DND-41 (cell line): Measurements from ENCODE around the gene DTL.
A peak's percentile ranks its signal among the peaks of the same experiment; 100 is the strongest.

ENCODE experiments used
- ATAC-seq: fragments of 200-7000 bp; cut with Tn5 transposase; 3 replicates; pipeline ENCODE4 v1.9.1; 2021; ENCODE audit warnings: low read depth; ENCODE audit not compliant: insufficient read depth
- DNase-seq: peaks from one replicate; pipeline ENCODE4 v3.0.0-alpha.2; 2020
- H2AFZ ChIP-seq: 2 replicates; pipeline ENCODE4 v1.6.0; 2012; ENCODE audit warnings: low read depth, low read length
- H3K27ac ChIP-seq: 2 replicates; pipeline ENCODE4 v1.5.1; 2012; ENCODE audit warnings: low read length, inconsistent platforms
- H3K27me3 ChIP-seq: fragments of 200-600 bp; sonication (generic); 2 replicates; pipeline ENCODE4 v1.6.0; 2012; ENCODE audit warnings: low read length, mild to moderate bottlenecking, inconsistent platforms; ENCODE audit not compliant: insufficient read depth, poor library complexity
- H3K36me3 ChIP-seq: 2 replicates; pipeline ENCODE4 v1.5.1; 2012; ENCODE audit warnings: low read length, inconsistent platforms; ENCODE audit not compliant: insufficient read depth
- H3K4me1 ChIP-seq: 2 replicates; pipeline ENCODE4 v1.5.1; 2012; ENCODE audit warnings: mild to moderate bottlenecking, low read length; ENCODE audit not compliant: insufficient read depth
- H3K4me2 ChIP-seq: 2 replicates; pipeline ENCODE4 v1.6.0; 2012; ENCODE audit warnings: mild to moderate bottlenecking, moderate library complexity, low read length, inconsistent platforms; ENCODE audit not compliant: insufficient read depth
- H3K4me3 ChIP-seq, 2 experiments: fragments of 200-600 bp in 1 of 2; shearing (Covaris generic) in 1 of 2; 2 replicates each; pipeline ENCODE4 v1.5.1; 2012 to 2016; ENCODE audit warnings: inconsistent platforms in 2 of 2, low read length in 2 of 2, mild to moderate bottlenecking in 2 of 2, low read depth in 1 of 2, moderate library complexity in 1 of 2
- H3K79me2 ChIP-seq: 2 replicates; pipeline ENCODE4 v1.6.0; 2012; ENCODE audit warnings: low read length, inconsistent platforms; ENCODE audit not compliant: insufficient read depth
- H3K9ac ChIP-seq: 2 replicates; pipeline ENCODE4 v1.6.0; 2012; ENCODE audit warnings: low read depth, mild to moderate bottlenecking, inconsistent platforms, low read length, moderate library complexity
- H3K9me3 ChIP-seq: 2 replicates; pipeline ENCODE4 v1.5.1; 2012; ENCODE audit warnings: low read length, moderate library complexity, mild to moderate bottlenecking, inconsistent platforms; ENCODE audit not compliant: insufficient read depth, severe bottlenecking
- H4K20me1 ChIP-seq: 2 replicates; pipeline ENCODE4 v1.6.0; 2012; ENCODE audit warnings: low read length; ENCODE audit not compliant: insufficient read depth
- EZH2 ChIP-seq: IDR thresholded peaks from 3 replicates; pipeline ENCODE4 v1.6.1; 2012; ENCODE audit warnings: borderline replicate concordance, low read depth, mild to moderate bottlenecking, moderate library complexity, low read length, inconsistent platforms; ENCODE audit not compliant: severe bottlenecking
- TF ChIP-seq, protein P1 (sequence below): IDR thresholded peaks from 2 replicates; pipeline ENCODE4 v1.5.1; 2012; ENCODE audit warnings: borderline replicate concordance, low read length, moderate library complexity, mild to moderate bottlenecking; ENCODE audit not compliant: poor library complexity, severe bottlenecking; ENCODE audit errors: extremely low read depth

Gene DTL

DNA sequence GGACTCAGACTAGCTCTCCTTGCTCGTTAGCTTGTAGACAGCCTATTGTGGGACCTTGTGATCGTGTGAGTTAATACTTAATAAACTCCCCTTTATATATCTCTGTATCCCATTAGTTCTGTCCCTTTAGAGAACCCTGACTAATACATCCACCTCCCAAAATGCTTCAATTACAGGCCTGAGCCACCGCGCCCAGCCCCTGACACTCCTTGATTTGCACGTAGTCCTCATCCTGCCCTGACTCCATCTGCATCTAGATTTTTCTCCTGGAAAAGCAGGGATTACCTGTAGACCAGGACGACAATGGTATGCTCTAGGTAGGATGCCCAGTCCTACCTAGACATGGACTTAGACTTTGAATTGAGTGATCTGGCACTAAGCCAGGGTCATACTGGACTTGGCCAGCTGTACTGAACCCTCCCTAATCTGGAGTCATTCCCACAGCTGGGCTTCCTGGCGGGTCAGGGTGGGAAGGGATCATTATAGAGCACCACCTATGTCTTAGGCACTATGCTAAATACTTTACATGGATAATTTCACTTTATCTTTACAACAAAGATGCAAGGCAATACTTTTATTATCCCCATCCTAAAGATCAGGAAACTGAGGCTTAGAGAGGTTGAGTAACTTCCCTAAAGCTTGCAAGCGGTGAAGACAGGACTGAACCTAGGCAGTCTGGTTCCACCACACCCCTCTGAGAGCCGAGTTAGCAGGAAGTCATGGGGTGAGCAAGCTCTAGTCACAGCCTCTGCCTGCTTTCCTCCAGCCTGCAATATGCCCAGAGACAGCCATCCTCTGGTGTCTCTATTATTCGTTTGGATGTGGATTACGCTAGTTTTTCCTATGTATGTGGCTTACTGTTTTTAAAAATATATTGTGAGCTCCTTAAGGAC lies 89.4 kb downstream of the DTL start:
- DNase-seq (no peak), ATAC-seq (peak; percentile 60; the same call in 2 of the 3 replicates)
- Histone ChIP-seq H3K27ac (peak overlapping the region; percentile 16; the same call in 1 of the 2 replicates), H3K27me3 (no peaks in the 10 kb centered on the region), H3K9me3 (no peaks in the 10 kb centered on the region), H2AFZ (no peak overlapping the region), H3K9ac (no peak overlapping the region), H3K36me3 (peaks cover 53% of the 10 kb centered on the region), H4K20me1 (peaks cover 6% of the 10 kb centered on the region; the same call in 1 of the 2 replicates), H3K4me3 (no peak overlapping the region), H3K79me2 (no peaks in the 10 kb centered on the region), H3K4me2 (no peak overlapping the region), H3K4me1 (no peaks in the 10 kb centered on the region)
- TF ChIP-seq, protein P1, sequence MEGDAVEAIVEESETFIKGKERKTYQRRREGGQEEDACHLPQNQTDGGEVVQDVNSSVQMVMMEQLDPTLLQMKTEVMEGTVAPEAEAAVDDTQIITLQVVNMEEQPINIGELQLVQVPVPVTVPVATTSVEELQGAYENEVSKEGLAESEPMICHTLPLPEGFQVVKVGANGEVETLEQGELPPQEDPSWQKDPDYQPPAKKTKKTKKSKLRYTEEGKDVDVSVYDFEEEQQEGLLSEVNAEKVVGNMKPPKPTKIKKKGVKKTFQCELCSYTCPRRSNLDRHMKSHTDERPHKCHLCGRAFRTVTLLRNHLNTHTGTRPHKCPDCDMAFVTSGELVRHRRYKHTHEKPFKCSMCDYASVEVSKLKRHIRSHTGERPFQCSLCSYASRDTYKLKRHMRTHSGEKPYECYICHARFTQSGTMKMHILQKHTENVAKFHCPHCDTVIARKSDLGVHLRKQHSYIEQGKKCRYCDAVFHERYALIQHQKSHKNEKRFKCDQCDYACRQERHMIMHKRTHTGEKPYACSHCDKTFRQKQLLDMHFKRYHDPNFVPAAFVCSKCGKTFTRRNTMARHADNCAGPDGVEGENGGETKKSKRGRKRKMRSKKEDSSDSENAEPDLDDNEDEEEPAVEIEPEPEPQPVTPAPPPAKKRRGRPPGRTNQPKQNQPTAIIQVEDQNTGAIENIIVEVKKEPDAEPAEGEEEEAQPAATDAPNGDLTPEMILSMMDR = no peak
- TF ChIP-seq EZH2 = no peak

DNA sequence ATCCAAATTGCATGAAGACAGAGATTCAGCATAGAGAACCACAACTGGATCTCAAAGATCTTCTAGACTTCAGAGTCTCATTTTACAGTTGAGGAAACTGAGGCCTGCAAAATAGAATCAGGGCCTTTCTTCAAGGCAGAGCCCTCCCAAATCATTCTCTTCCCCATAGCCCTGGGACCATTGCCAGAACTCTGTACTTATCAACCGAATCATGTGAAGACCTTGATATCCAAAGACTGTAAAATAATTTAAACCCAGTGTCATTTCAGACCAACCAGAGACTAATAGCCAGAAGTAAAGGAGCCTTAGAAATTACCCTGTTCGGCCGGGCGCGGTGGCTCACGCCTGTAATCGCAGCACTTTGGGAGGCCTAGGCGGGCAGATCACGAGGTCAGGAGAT lies 90.1 kb downstream of the DTL start:
- H3K9ac ChIP-seq = no peak overlapping the region
- H3K9me3 ChIP-seq = no peaks in the 10 kb centered on the region
- H3K27ac ChIP-seq = no peak overlapping the region
- H4K20me1 ChIP-seq = peaks cover 6% of the 10 kb centered on the region; the same call in 1 of the 2 replicates
- H3K79me2 ChIP-seq = no peaks in the 10 kb centered on the region
- H3K27me3 ChIP-seq = no peaks in the 10 kb centered on the region
- peaks cover 56% of the 10 kb centered on the region for H3K36me3 ChIP-seq
- ATAC-seq (no peak), DNase-seq (no peak)
- H3K4me1 ChIP-seq = no peaks in the 10 kb centered on the region
- no peak overlapping the region for H2AFZ ChIP-seq
- H3K4me2 ChIP-seq = no peak overlapping the region
- TF ChIP-seq, protein P1 = no peak
- TF ChIP-seq EZH2 = no peak
- no peak overlapping the region for H3K4me3 ChIP-seq

DNA sequence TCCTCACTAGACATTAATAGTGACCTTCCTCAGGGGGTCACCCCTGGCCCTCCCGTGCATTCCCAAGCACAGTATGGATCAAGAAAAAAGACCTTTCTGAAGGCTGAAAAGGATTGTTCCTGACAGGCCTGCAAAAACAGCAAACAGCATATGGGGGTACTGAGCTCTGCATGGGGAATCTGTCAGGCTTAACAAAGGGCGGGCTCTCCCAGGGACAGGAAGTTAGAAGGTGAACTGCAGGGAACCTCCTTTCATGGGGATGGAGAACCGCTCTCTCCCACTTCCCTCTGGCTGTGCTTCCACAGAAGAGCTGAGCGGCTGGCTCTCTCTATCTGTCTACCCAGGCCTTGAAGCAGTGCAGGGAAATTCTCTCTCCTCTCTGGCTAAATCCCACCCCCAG lies 91.7 kb downstream of the DTL start:
- H3K4me2 ChIP-seq = no peak overlapping the region
- H3K4me3 ChIP-seq = no peak overlapping the region
- H2AFZ ChIP-seq = no peak overlapping the region
- no peak overlapping the region for H3K27ac ChIP-seq
- TF ChIP-seq, protein P1 = no peak
- no peak for TF ChIP-seq EZH2
- DNase-seq (no peak), ATAC-seq (no peak)
- H3K36me3 ChIP-seq = peaks cover 64% of the 10 kb centered on the region
- no peak overlapping the region for H3K9ac ChIP-seq
- H3K27me3 ChIP-seq = no peaks in the 10 kb centered on the region
- no peaks in the 10 kb centered on the region for H3K4me1 ChIP-seq
- H4K20me1 ChIP-seq = peaks cover 6% of the 10 kb centered on the region; the same call in 1 of the 2 replicates
- no peaks in the 10 kb centered on the region for H3K9me3 ChIP-seq
- no peaks in the 10 kb centered on the region for H3K79me2 ChIP-seq
